ENCODE results near the gene S1PR3. TPM values are rescaled to one million over a fixed set of nuclear protein-coding genes. Genes with fewer than 3 reads are reported as not detected.

Gene S1PR3
- total and polyA plus RNA-seq, 7 experiments from 2014 or later, result 0.19 to 26.0 (median 0.22) TPM; not detected in 4

DNA sequence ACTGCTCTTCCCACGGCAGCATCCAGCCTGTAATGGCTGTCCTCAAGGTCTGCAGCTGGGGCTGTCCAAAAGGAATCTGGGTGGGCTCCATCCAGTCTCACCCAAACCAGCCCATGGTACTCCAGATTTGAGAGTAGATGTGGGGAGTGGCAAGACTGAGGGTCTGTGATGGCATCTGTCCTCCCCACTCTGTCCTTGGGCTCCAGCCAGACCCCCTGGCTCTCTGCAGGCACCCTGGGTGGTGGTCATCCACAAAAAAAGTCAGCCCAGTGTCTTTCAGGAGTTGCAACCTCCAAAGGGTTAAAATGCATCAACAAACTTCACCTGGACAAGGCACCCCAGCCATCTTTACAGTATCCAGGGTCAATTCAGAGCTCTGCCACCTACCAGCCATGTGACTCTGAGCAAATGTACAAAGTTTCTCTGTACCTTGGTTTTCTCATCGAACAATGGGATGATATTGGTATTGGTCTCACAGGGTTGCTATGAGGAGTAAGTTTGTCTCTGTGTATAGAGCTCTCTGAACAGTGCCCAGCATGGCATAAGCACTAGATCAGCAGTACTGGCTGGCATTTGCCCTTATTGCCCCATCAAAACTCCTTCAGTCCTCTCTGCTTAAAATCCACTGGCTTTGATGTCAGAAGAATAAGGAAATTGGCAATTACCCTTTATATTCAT lies 7.3 kb upstream of the S1PR3 start:
- ChIA-PET CTCF (no interaction called here), POLR2A (no interaction called here)
- no peak overlapping the region for H3K27ac Mint-ChIP-seq
- Histone ChIP-seq H3K36me3 (ENCODE audit: control insufficient read depth in 2 of 3, insufficient read depth in 3 of 3, low read length in 3 of 3) (no peaks in the 10 kb centered on the region), H3K27ac (ENCODE audit: low read depth, low read length) (no peak overlapping the region), H3K9me3 (ENCODE audit: control insufficient read depth in 2 of 3, low read length in 3 of 3) (no peaks in the 10 kb centered on the region), H3K4me1 (ENCODE audit: control insufficient read depth in 2 of 2, insufficient read depth in 2 of 2, low read length in 2 of 2) (no peaks in the 10 kb centered on the region), H3K27me3 (ENCODE audit: control insufficient read depth in 2 of 2, insufficient read depth in 2 of 2, low read length in 2 of 2) (no peaks in the 10 kb centered on the region), H3K4me3 (ENCODE audit: low read length) (no peak overlapping the region)
- DNase-seq, result no peak
- peaks cover 0 to 8% (median 4%) of the 10 kb centered on the region in 7 donors for H3K4me1 Mint-ChIP-seq
- no peak for ATAC-seq
- peaks cover 0 to 19% (median under 1%) of the 10 kb centered on the region in 5 donors for H3K27me3 Mint-ChIP-seq
- no peaks in the 10 kb centered on the region for H3K36me3 Mint-ChIP-seq
- H3K9me3 Mint-ChIP-seq, result peaks cover 0 to 6% (median 0%) of the 10 kb centered on the region in 11 donors
- H3K4me3 Mint-ChIP-seq, result no peak overlapping the region
- intact Hi-C loops (cut with micrococcal nuclease), result loop anchor here in 1 of 2 donors (10.0 kb wide), 1 partner anchor 149 kb away; no protein-coding TSS in a partner anchor

GRCh38 chr9:88984543-88984883 lies 6.8 kb upstream of the S1PR3 start:
- DNase-seq, result no peak
- H3K27ac ChIP-seq (ENCODE audit: low read depth, low read length), result no peak overlapping the region
- H3K4me3 Mint-ChIP-seq, result no peak overlapping the region
- intact Hi-C loops (cut with micrococcal nuclease), result loop anchor here in 1 of 2 donors (10.0 kb wide), 1 partner anchor 150 kb away; no protein-coding TSS in a partner anchor
- peaks cover 0 to 24% (median 6%) of the 10 kb centered on the region in 5 donors for H3K27me3 Mint-ChIP-seq
- no peak overlapping the region for H3K27ac Mint-ChIP-seq
- ATAC-seq, result no peak
- H3K4me1 ChIP-seq (ENCODE audit: control insufficient read depth in 2 of 2, insufficient read depth in 2 of 2, low read length in 2 of 2), result peaks cover 0 to 4% of the 10 kb centered on the region in 2 donors
- H3K4me1 Mint-ChIP-seq, result peaks cover 5 to 13% (median 9%) of the 10 kb centered on the region in 7 donors
- H3K9me3 Mint-ChIP-seq, result peaks cover 0 to 6% (median 0%) of the 10 kb centered on the region in 11 donors
- no peaks in the 10 kb centered on the region for H3K36me3 ChIP-seq (ENCODE audit: control insufficient read depth in 2 of 3, insufficient read depth in 3 of 3, low read length in 3 of 3)
- H3K27me3 ChIP-seq (ENCODE audit: control insufficient read depth in 2 of 2, insufficient read depth in 2 of 2, low read length in 2 of 2), result no peaks in the 10 kb centered on the region
- H3K4me3 ChIP-seq (ENCODE audit: low read length), result no peak overlapping the region
- no peaks in the 10 kb centered on the region for H3K9me3 ChIP-seq (ENCODE audit: control insufficient read depth in 2 of 3, low read length in 3 of 3)
- POLR2A ChIA-PET, result no interaction called here
- no peaks in the 10 kb centered on the region for H3K36me3 Mint-ChIP-seq
- CTCF ChIA-PET, result no interaction called here

DNA sequence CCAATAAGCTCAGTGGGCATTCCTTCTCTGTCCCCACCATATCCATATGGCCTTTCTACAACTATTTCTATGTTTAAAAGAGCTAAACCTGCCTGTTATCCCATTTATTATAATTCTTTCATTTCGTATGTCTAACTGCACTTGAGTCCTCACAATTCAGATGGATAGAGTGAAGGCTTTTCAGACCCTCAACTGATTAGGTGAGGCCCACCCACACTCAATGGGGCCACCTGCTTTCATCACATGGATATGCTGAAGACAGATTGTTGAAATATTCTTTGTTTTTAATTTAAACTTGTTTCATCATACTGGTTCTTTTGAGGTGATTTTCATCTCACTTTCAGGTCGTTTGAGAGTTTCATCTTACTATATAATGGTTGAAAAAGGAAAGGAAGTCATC lies 5.7 kb upstream of the S1PR3 start:
- H3K27ac ChIP-seq (ENCODE audit: low read depth, low read length), result no peak overlapping the region
- Mint-ChIP-seq H3K4me1 (peaks cover 11 to 20% (median 17%) of the 10 kb centered on the region in 7 donors), H3K9me3 (peaks cover 0 to 6% (median 0%) of the 10 kb centered on the region in 11 donors), H3K36me3 (no peaks in the 10 kb centered on the region), H3K27ac (no peak overlapping the region), H3K27me3 (peaks cover 0 to 30% (median 9%) of the 10 kb centered on the region in 5 donors), H3K4me3 (no peak overlapping the region)
- no peaks in the 10 kb centered on the region for H3K27me3 ChIP-seq (ENCODE audit: control insufficient read depth in 2 of 2, insufficient read depth in 2 of 2, low read length in 2 of 2)
- H3K4me3 ChIP-seq (ENCODE audit: low read length), result no peak overlapping the region
- no peak for ATAC-seq
- ChIA-PET POLR2A (no interaction called here), CTCF (no interaction called here)
- intact Hi-C loops (cut with micrococcal nuclease), result loop anchor here in 1 of 2 donors (10.0 kb wide), 1 partner anchor 151 kb away; no protein-coding TSS in a partner anchor
- H3K4me1 ChIP-seq (ENCODE audit: control insufficient read depth in 2 of 2, insufficient read depth in 2 of 2, low read length in 2 of 2), result peaks cover 0 to 10% of the 10 kb centered on the region in 2 donors
- H3K36me3 ChIP-seq (ENCODE audit: control insufficient read depth in 2 of 3, insufficient read depth in 3 of 3, low read length in 3 of 3), result no peaks in the 10 kb centered on the region
- DNase-seq, result no peak
- no peaks in the 10 kb centered on the region for H3K9me3 ChIP-seq (ENCODE audit: control insufficient read depth in 2 of 3, low read length in 3 of 3)

- Mint-ChIP-seq H3K27ac (no peak overlapping the region), H3K9me3 (peaks cover 0 to 6% (median 0%) of the 10 kb centered on the region in 11 donors), H3K27me3 (peaks cover 1 to 34% (median 10%) of the 10 kb centered on the region in 5 donors), H3K4me3 (no peak overlapping the region), H3K36me3 (no peaks in the 10 kb centered on the region), H3K4me1 (peaks cover 11 to 22% (median 18%) of the 10 kb centered on the region in 7 donors)
- ATAC-seq, result no peak
- Histone ChIP-seq H3K27me3 (ENCODE audit: control insufficient read depth in 2 of 2, insufficient read depth in 2 of 2, low read length in 2 of 2) (peaks cover 0 to 2% of the 10 kb centered on the region in 2 donors), H3K4me3 (ENCODE audit: low read length) (no peak overlapping the region), H3K27ac (ENCODE audit: low read depth, low read length) (no peak overlapping the region), H3K36me3 (ENCODE audit: control insufficient read depth in 2 of 3, insufficient read depth in 3 of 3, low read length in 3 of 3) (no peaks in the 10 kb centered on the region), H3K4me1 (ENCODE audit: control insufficient read depth in 2 of 2, insufficient read depth in 2 of 2, low read length in 2 of 2) (peaks cover 0 to 14% of the 10 kb centered on the region in 2 donors), H3K9me3 (ENCODE audit: control insufficient read depth in 2 of 3, low read length in 3 of 3) (no peaks in the 10 kb centered on the region)
- no peak for DNase-seq
- CTCF ChIA-PET, result no interaction called here
- intact Hi-C loops (cut with micrococcal nuclease), result loop anchor here in 1 of 2 donors (10.0 kb wide), 1 partner anchor 152 kb away; no protein-coding TSS in a partner anchor
- POLR2A ChIA-PET, result no interaction called here
These were observed 4.5 kb upstream of the S1PR3 start for GRCh38 chr9:88986776-88987175.

GRCh38 chr9:88987661-88988060 lies 3.6 kb upstream of the S1PR3 start:
- CTCF ChIA-PET, result no interaction called here
- peaks cover 0 to 2% (median 0%) of the 10 kb centered on the region in 11 donors for H3K9me3 Mint-ChIP-seq
- peaks cover 10 to 43% (median 19%) of the 10 kb centered on the region in 5 donors for H3K27me3 Mint-ChIP-seq
- peaks cover 0 to 19% of the 10 kb centered on the region in 2 donors for H3K4me1 ChIP-seq (ENCODE audit: control insufficient read depth in 2 of 2, insufficient read depth in 2 of 2, low read length in 2 of 2)
- intact Hi-C loops (cut with micrococcal nuclease), result loop anchor here (2.0 to 10.0 kb wide), 3 partner anchors 65 to 153 kb away; no protein-coding TSS in a partner anchor
- no peak for DNase-seq
- H3K4me1 Mint-ChIP-seq, result peaks cover 11 to 31% (median 24%) of the 10 kb centered on the region in 7 donors
- H3K9me3 ChIP-seq (ENCODE audit: control insufficient read depth in 2 of 3, low read length in 3 of 3), result no peaks in the 10 kb centered on the region
- peaks cover 0 to 11% of the 10 kb centered on the region in 2 donors for H3K27me3 ChIP-seq (ENCODE audit: control insufficient read depth in 2 of 2, insufficient read depth in 2 of 2, low read length in 2 of 2)
- POLR2A ChIA-PET, result no interaction called here
- H3K36me3 Mint-ChIP-seq, result no peaks in the 10 kb centered on the region
- H3K27ac Mint-ChIP-seq, result no peak overlapping the region
- H3K4me3 Mint-ChIP-seq, result no peak overlapping the region
- no peak overlapping the region for H3K27ac ChIP-seq (ENCODE audit: low read depth, low read length)
- H3K36me3 ChIP-seq (ENCODE audit: control insufficient read depth in 2 of 3, insufficient read depth in 3 of 3, low read length in 3 of 3), result no peaks in the 10 kb centered on the region
- ATAC-seq, result no peak
- no peak overlapping the region for H3K4me3 ChIP-seq (ENCODE audit: low read length)

DNA sequence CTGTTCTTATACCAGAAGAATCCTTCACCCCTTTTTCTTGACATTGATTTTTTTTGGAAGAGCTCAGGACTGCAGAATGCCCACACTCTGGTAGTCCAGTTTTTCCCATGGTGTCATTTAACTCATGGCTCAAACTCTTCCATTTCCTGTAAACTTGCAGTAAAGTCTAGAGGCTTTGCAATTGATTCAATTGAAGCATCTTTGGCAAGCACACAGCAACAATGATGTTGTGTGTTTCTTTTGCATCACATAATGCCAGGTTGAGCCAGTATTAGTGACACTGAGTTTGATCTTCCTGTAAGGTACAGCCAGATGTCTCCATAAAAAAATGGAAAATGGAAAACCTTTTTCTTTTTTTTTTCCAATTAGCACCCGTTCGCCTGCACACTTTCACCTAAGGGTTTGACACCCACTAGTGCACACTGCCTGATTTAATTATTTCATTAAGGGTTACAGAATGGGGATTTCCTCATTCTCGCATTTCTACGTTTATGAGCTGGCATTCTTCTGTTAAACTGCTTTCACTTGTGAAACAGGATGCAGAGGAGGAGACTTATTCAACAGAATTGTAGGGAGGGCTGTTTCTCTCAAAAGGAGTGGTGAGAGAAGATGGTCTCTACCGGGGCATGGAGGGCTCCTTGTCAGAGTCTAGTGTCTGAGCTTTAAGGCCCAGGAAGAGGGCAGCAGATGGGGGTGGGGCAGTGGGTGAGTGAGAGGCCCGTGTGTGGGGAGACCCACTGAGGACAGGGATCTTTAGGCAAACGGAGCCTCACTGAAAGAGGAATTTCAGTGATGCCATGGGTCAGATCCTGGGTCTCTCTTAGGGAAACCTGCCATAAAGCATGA lies 2.2 kb upstream of the S1PR3 start:
- peak overlapping the region in 9 of 10 donors; percentile 31 to 68 (median 54) for H3K4me3 Mint-ChIP-seq

More for the DNA sequence above, 2.2 kb upstream of the S1PR3 start:
- H3K27ac Mint-ChIP-seq, result peak overlapping the region in 3 of 9 donors; percentile 24 to 84 (median 27)
- POLR2A ChIA-PET, result interaction anchor here (0.6 kb wide), 1 partner anchor 198 kb away, joined by 3 read pairs; no protein-coding TSS in a partner anchor
- no peaks in the 10 kb centered on the region for H3K9me3 Mint-ChIP-seq
- CTCF ChIA-PET, result no interaction called here
- H3K27me3 Mint-ChIP-seq, result peaks cover 21 to 49% (median 30%) of the 10 kb centered on the region in 5 donors
- Histone ChIP-seq H3K4me3 (ENCODE audit: low read length) (no peak overlapping the region), H3K4me1 (ENCODE audit: control insufficient read depth in 2 of 2, insufficient read depth in 2 of 2, low read length in 2 of 2) (peaks cover 0 to 19% of the 10 kb centered on the region in 2 donors), H3K27me3 (ENCODE audit: control insufficient read depth in 2 of 2, insufficient read depth in 2 of 2, low read length in 2 of 2) (peaks cover 0 to 17% of the 10 kb centered on the region in 2 donors), H3K27ac (ENCODE audit: low read depth, low read length) (no peak overlapping the region), H3K36me3 (ENCODE audit: control insufficient read depth in 2 of 3, insufficient read depth in 3 of 3, low read length in 3 of 3) (no peaks in the 10 kb centered on the region), H3K9me3 (ENCODE audit: control insufficient read depth in 2 of 3, low read length in 3 of 3) (no peaks in the 10 kb centered on the region)
- H3K36me3 Mint-ChIP-seq, result no peaks in the 10 kb centered on the region
- H3K4me1 Mint-ChIP-seq, result peaks cover 11 to 34% (median 24%) of the 10 kb centered on the region in 7 donors
- DNase-seq (peak in 5 of 9 donors; percentile 8 to 27 (median 16)), ATAC-seq (peak; percentile 75)
- intact Hi-C loops (cut with micrococcal nuclease), result loop anchor here (2.0 to 10.0 kb wide), 3 partner anchors 66 to 154 kb away; no protein-coding TSS in a partner anchor

All from naive thymus-derived CD4-positive, alpha-beta T cell (primary cell).